Osteocyte (in vitro differentiated cells): Measurements from ENCODE around the gene DNLZ. TPM values are rescaled to one million over a fixed set of nuclear protein-coding genes. Genes with fewer than 3 reads are reported as not detected.

Experiments
- DNase-seq: peaks from one replicate; pipeline ENCODE4 v3.0.0; 2021; ENCODE audit warnings: mixed read lengths; ENCODE audit not compliant: unreplicated experiment; ENCODE audit errors: extremely low spot score
- H3K27ac Mint-ChIP-seq: one replicate; pipeline ENCODE4 v1.8.0; 2021; ENCODE audit warnings: mild to moderate bottlenecking, mixed read lengths; ENCODE audit not compliant: unreplicated experiment
- H3K27me3 Mint-ChIP-seq: one replicate; pipeline ENCODE4 v1.8.0; 2021; ENCODE audit warnings: mixed read lengths; ENCODE audit not compliant: unreplicated experiment
- H3K36me3 Mint-ChIP-seq: one replicate; pipeline ENCODE4 v1.8.0; 2021; ENCODE audit warnings: mixed read lengths; ENCODE audit not compliant: unreplicated experiment
- H3K4me1 Mint-ChIP-seq: one replicate; pipeline ENCODE4 v1.8.0; 2021; ENCODE audit warnings: mixed read lengths; ENCODE audit not compliant: unreplicated experiment
- H3K4me3 Mint-ChIP-seq: one replicate; pipeline ENCODE4 v1.8.0; 2021; ENCODE audit warnings: mild to moderate bottlenecking, moderate library complexity, mixed read lengths; ENCODE audit not compliant: unreplicated experiment
- H3K9me3 Mint-ChIP-seq: one replicate; pipeline ENCODE4 v1.8.0; 2021; ENCODE audit warnings: mixed read lengths; ENCODE audit not compliant: unreplicated experiment
- total RNA-seq: library from RNA; stranded (reverse); gene quantifications from 2 replicates; pipeline ENCODE4 v1.2.1, GENCODE V29; 2021
- TF ChIP-seq, protein P1 (sequence below): fragments of 200-600 bp; sonication (generic); IDR thresholded peaks from 2 replicates; pipeline ENCODE4 v1.5.0; 2021; ENCODE audit warnings: antibody characterized with exemption, mild to moderate bottlenecking, moderate library complexity

DNLZ gene
- total RNA-seq, 1 donor from 2014 or later = 17.6 TPM

DNA sequence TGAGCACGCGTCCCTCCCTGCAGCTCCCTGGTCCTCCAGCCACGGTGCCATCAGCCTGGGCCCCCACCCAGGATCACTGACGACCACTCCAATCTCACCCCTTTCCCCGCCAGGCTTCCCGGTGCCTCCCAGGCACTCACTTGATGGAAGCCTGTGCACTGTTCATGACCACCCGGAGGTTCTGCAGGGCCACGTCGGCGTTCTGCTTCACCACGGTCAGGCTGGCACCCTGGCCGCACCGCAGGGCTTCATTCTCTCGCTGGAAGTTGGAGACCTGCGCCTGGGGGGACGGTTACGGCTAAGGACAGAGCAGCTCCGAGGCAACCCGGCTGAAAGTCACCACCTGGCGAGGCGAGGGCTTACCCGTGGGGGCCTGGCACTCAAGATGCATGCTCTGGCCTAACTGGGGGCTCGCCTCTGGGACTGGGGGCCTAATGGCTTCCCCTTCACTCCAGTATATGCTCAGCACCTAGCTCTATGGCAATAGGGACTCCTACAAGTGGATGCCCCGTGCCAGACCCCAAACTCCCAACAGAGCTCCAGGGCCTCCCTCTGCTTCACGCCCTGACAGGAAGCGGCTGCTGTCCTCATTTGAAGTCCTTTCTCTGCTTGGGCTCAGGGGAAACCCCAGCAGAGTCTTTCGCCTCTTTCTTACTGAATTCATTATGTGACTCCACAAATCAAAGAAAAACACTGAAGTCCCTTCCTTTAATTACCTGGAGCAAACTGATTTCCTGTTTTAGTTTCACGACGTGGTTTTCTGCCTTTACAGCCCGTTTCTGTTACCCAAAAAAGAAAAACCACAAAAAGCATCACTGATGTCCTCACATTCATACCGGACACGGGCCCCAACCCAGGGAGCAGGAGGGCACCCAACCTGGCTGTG lies 40.6 kb upstream of the DNLZ start:
- Mint-ChIP-seq H3K36me3 (peaks cover 33% of the 10 kb centered on the region), H3K4me3 (no peak overlapping the region), H3K27ac (no peak overlapping the region), H3K9me3 (no peaks in the 10 kb centered on the region), H3K4me1 (peaks cover 11% of the 10 kb centered on the region), H3K27me3 (no peaks in the 10 kb centered on the region)
- TF ChIP-seq, protein P1, sequence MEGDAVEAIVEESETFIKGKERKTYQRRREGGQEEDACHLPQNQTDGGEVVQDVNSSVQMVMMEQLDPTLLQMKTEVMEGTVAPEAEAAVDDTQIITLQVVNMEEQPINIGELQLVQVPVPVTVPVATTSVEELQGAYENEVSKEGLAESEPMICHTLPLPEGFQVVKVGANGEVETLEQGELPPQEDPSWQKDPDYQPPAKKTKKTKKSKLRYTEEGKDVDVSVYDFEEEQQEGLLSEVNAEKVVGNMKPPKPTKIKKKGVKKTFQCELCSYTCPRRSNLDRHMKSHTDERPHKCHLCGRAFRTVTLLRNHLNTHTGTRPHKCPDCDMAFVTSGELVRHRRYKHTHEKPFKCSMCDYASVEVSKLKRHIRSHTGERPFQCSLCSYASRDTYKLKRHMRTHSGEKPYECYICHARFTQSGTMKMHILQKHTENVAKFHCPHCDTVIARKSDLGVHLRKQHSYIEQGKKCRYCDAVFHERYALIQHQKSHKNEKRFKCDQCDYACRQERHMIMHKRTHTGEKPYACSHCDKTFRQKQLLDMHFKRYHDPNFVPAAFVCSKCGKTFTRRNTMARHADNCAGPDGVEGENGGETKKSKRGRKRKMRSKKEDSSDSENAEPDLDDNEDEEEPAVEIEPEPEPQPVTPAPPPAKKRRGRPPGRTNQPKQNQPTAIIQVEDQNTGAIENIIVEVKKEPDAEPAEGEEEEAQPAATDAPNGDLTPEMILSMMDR = no peak
- no peak for DNase-seq

DNA sequence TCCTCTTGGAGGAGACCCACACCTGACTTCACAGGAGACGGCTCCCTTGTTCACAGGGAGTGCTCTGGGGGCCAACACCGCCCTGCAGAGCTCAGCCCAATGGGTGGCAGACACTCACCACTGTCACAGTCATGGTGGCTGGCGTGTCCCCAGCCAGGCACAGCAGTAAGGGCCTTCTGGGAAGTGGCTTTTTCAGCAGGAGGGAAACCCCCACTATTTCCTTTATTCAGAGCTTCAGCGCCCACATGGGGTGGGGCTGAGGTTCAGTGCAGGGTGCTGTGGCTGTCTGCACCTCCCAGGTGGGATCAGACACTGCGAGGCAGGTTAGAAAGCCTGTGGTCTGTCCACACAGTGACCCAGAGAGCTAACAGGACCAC lies 40.0 kb upstream of the DNLZ start:
- TF ChIP-seq, protein P1 = no peak
- Mint-ChIP-seq H3K9me3 (no peaks in the 10 kb centered on the region), H3K4me3 (no peak overlapping the region), H3K27me3 (no peaks in the 10 kb centered on the region), H3K36me3 (peaks cover 29% of the 10 kb centered on the region), H3K4me1 (peaks cover 11% of the 10 kb centered on the region), H3K27ac (no peak overlapping the region)
- DNase-seq = no peak

DNA sequence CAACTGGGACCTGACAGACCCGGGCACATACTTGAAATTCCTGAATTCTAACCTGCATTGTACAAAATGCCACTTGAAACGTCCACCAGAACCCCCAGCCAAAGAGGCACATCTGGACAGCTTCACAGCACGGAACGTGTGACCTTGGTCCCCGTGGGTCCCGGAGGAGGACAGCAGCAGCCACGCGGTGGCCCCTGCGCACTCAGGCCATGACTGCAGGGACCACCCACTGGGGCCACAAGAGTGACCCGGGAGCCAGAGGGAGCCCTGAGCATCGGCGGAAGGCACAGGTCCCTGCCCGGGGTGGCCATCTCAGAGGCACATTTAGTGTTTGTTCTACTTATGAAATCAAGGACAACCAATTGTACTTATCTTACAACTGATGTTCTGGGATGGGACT lies 38.5 kb upstream of the DNLZ start:
- DNase-seq = no peak
- no peak overlapping the region for H3K27ac Mint-ChIP-seq
- TF ChIP-seq, protein P1 = no peak
- peaks cover 25% of the 10 kb centered on the region for H3K36me3 Mint-ChIP-seq
- H3K4me3 Mint-ChIP-seq = no peak overlapping the region
- no peaks in the 10 kb centered on the region for H3K9me3 Mint-ChIP-seq
- no peaks in the 10 kb centered on the region for H3K27me3 Mint-ChIP-seq
- peaks cover 14% of the 10 kb centered on the region for H3K4me1 Mint-ChIP-seq

DNA sequence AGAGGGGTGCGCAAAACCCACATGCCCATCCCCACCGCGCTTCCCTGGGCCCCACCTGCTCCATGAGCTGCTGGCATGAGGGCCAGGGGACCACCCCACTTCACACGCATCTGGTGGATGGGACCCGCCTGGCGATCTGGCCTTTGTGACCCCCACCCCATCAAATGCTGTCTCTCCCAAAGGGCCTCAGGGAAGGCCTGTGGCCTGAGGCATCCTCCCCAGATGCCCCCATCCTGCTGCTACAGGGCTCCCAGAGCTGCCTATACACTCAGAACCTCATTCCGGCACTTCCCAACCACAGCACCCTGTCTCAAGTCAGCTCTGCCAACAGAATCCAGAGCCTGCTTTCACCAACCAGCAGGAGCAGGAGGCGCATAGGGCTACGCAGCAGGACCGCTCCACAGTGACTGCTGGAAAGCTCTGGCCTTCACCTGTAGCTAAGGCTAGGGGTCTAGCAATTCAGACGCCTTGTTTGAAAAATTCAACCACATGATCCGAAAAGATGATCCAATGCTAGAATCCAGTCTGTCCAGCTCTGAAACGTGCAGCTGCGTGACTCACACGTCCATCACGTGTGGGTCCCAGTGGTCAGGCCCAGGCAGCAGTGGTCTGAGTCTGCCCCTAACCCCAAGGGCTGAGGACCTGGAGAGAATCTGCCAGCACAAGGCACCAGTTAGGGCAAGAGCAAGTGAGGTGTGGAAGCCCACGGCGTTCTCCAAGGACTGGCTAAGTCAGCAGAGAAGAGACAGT lies 37.8 kb upstream of the DNLZ start:
- Mint-ChIP-seq H3K36me3 (peaks cover 27% of the 10 kb centered on the region), H3K4me1 (peaks cover 14% of the 10 kb centered on the region), H3K9me3 (no peaks in the 10 kb centered on the region), H3K27ac (no peak overlapping the region), H3K4me3 (no peak overlapping the region), H3K27me3 (no peaks in the 10 kb centered on the region)
- TF ChIP-seq, protein P1 = no peak
- no peak for DNase-seq
